Stimulated activated CD4-positive, alpha-beta T cell treated with anti-CD3 and anti-CD28 coated beads, TNF-alpha, amount 100 ng/mL, for 24 hours (primary cell): ENCODE data around the gene SLX1B.
"Not testable (repeated sequence)": the region's sequence is repeated elsewhere in the genome, so short reads cannot be mapped to it uniquely, and the experiment has no call there.

Experiments used
- DNase-seq, 3 experiments: peaks; one replicate each; pipeline ENCODE4 v3.0.0-alpha.2; 2020; ENCODE audit warnings: low read depth in 3 of 3

SLX1B gene

DNA sequence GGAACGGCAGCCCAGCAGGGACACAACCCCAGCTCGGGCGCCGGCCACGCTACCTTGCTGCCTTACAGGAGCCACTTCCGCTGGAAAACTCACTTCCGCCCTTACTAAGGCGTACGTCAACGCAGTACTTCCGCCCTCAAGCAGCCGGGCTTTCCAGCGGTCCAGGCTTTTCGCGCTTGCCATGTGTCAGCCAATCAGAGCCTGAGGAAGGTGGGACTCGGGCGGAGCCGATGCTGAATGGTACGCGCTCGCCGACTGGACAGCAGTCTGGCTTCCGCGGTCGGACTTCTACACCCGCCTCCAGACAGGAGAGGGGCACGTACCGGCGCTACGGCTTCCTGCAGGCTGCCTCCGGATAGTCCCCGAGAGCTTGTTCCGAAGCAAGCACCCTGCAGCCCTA is at the start of gene SLX1B, which contains the start of gene BOLA2:
Gene SLX1B, plus strand, starts transcription at position 265 of the 400 bp plus-strand sequence.
Gene BOLA2, minus strand, starts transcription at position 83 of the 400 bp plus-strand sequence. CDS start 98 bp downstream, outside the sequence.
- DNase-seq = not testable (repeated sequence)

GRCh38 chr16:29405249-29405648 is 49.1 kb upstream of the SLX1B start:
- not testable (repeated sequence) for DNase-seq

DNA sequence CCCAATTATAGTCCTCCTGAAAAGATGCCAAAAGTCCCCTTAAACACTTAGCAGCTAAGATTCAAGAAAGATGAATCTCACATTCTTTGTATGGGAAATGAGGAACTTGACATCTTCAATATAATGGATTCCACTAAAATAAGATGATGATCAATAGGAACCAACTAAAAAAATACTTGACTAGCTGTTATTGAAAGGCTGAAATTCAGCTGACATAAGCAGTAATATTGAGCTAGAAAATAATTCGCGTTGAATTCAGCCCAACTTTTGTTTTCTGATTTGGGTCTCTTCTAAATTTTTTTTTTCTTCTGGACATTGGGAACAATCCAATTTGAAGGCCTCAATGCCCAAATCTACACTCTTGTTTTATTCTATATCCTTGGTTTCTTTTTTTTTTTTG is 30.7 kb upstream of the SLX1B start:
- not testable (repeated sequence) for DNase-seq

- not testable (repeated sequence) for DNase-seq
Measured at GRCh38 chr16:29425390-29425789, 28.9 kb upstream of the SLX1B start.

DNA sequence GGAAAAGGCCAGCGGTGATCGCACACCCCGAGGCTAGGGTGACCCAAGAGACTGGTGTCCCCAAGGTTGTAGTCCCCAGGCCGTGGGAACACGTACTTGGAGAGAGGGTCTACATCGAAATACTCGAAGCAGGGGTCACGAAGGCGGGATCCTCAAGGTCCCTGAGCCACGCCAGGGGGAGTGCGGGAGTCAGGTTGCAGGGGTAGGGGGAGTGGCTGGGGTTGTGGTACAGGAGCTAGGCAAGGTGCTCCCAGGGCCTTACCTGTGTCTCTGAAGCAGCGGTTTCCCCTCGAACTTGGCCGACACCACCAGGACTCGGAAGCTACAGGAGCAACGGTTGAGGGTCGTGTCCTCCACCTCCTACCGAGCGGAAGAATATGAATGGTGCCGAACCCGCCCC is 579 bp upstream of the SLX1B start:
- not testable (repeated sequence) for DNase-seq

- not testable (repeated sequence) for DNase-seq
Measured at GRCh38 chr16:29454828-29455227, 495 bp downstream of the SLX1B start.

GRCh38 chr16:29457660-29458059 is 3.3 kb downstream of the SLX1B start:
- not testable (repeated sequence) for DNase-seq

DNA sequence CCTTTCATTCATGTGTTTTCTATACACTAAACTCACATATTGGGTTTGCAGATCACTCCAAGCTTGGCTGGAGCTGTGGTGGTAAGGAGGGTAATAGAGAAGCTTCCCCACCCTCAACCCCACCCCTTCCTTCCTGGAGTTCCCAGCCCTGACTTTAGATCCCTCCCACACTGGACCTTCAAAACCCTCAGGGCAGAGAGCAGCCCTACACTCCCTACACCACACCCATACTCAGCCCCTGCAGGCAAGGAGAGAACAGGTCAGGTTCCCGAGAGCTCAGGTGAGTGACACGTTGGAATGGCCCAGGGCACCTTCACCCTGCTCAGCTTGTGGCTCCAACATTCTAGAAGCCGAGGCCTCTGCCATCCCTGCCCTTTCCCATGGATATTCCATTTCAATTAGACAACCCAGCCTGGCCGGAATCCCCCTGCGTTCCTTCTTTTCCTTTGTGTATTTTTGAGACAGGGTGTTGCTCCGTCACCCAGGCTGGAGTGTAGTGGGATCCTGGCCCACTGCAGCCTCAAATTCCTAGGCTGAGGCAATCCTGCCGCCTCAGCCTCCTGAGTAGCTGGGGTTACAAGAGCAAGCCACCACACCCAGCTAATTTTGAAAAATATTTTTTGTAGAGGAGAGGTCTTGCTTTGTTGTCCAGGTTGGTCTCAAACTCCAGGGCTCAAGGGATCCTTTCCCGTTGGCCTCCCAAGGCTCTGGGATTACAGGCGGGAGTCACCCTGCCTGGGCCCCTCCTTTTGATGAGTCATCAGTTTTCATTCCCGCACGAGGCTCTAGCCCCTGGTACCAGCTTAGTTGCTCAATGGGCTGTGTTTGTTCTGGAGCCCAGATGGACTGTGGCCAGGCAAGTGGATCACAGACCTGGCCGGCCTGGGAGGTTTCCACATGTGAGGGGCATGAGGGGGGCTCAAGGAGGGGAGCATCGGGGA is 5.6 kb downstream of the SLX1B start, which contains the start of gene SULT1A4:
Gene SULT1A4, plus strand, starts transcription at position 208 of the 941 bp plus-strand sequence. CDS start 1,473 bp downstream, outside the sequence.
- not testable (repeated sequence) for DNase-seq

DNA sequence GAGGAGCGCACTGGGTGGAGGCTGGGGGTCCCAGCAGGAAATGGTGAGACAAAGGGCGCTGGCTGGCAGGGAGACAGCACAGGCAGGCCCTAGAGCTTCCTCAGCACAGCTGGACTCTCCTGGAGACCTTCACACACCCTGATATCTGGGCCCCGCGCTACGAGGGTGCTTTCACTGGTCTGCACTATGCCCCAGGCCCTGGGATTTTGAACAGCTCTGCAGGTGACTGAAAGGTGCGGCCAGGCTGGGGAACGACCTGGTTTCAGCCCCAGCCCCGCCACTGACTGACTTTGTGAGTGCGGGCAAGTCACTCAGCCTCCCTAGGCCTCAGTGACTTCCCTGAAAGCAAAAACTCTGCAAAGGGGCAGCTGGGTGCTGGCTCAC is 6.3 kb downstream of the SLX1B start:
- not testable (repeated sequence) for DNase-seq

DNA sequence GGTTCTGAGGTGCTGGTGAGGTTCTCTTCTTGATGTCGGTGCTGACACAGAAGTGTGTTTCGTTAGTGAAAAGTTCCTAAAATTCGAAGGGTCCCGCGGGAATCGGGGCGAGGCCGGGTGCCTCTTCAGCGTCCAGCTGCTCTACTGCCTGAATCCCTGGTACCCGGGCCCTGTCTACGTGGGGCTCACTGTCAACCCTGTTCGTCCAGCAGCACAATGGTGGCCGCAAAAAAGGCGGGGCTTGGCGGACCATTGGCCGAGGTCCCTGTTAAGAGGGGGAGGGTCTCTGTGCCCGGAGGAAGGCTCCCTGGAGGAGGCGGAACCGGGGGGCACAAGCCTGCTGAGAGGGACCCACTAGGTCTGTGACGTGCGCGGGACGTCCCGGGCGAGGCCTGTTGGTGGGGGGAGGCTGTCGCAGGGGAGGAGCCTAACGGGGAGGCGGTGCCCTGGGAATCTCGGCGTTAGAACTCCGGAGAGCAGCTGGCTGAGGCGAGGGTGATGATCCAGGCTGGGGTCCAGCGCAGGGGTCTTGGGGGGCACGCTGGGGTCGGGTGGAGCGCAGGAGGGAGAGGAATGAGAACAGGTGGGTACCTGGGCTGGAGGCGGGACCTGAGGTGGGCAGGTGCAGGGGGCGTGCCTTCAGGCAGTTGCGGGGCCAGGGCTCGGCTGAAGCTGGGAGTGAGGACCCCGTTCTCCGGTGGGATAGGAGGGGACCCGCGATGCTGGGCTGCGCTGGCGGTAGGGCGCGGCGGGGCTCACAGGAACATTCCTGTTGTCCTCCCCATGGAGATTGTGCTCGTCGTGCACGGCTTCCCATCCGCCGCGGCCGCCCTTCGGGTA is 11.9 kb downstream of the SLX1B start:
- not testable (repeated sequence) for DNase-seq

- DNase-seq = not testable (repeated sequence)
Measured at GRCh38 chr16:29466904-29467303, 12.6 kb downstream of the SLX1B start.

DNA sequence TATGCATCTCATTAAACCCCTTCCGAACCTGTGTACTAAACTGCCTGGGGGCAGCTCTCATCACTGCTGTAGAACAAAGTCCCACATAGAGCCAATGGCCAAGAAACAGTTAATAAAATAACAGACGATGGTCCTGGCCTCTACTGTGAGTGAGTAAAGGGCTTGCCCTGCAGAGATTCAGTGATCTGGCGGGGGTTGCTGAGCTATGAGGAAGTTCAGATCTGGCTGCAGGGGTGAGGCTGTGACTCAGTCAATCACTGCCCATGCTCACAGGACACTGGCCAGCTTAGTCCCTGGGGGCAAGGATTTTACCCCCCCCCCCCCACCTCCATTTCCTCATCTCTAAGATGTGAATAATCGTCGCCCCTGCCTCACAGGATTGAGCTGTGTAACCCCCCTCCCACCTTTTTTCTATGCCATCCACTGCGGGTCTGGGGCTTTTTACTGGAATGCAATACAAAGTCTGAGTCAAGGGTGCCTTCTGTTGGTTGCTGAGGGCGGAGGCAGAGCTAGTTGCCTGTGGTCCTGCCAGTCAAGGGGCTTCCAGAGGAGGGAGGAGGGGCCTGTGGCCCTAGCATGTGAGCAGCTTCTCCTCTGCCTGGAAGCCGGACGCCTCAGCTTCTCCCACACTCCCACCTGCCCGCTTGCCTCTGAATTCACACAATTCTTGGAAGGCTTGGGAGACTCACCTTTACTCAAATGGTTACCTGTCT is 13.5 kb downstream of the SLX1B start:
- not testable (repeated sequence) for DNase-seq

- DNase-seq = peak in 1 of 3 experiments; percentile 31
Measured at GRCh38 chr16:29469660-29470059, 15.3 kb downstream of the SLX1B start.

GRCh38 chr16:29472065-29472464 is 17.7 kb downstream of the SLX1B start:
- DNase-seq = not testable (repeated sequence)

- DNase-seq = not testable (repeated sequence)
Measured at GRCh38 chr16:29482276-29482675, 27.9 kb downstream of the SLX1B start.

DNA sequence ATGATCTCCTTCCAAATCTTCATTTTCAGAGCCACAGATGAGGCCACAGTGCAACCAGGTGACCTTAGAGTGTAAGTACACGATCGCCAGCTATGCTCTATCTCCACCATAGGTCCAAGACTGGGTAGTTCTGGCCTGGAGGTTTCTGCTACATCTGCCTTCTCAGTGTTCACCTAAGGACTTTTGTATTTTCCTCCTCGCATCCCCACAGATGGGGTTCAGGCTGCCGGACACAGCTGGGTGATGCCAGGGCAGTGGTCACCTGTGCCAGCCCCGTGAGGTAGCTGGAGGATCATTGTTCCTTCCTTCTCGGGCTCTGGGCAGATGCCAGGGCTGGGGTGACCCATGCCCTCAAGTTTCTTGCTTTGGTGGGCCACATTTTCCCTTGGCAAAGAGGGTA is 52.0 kb downstream of the SLX1B start, which contains the start of gene NPIPB12:
Gene NPIPB12, minus strand, starts transcription at position 101 of the 400 bp plus-strand sequence.
- DNase-seq = not testable (repeated sequence)
